Thoracic aorta (tissue), 2 donors: ENCODE data around the gene CHRD. TPM values are rescaled to one million over a fixed set of nuclear protein-coding genes. Genes with fewer than 3 reads are reported as not detected.

Experiments
- ATAC-seq: fragments of 150-250 bp; one replicate; pipeline ENCODE4 v1.8.0; 2017; ENCODE audit warnings: low read depth; ENCODE audit not compliant: insufficient number of reproducible peaks, low FRiP score
- DNase-seq: peaks from one replicate; pipeline ENCODE4 v3.0.0-alpha.2; 2020; ENCODE audit warnings: low spot score
- H3K27ac ChIP-seq, 2 donors: fragments of 200-600 bp; sonication (generic); 1 replicate in 1 of 2; 2 replicates in 1 of 2; pipeline ENCODE4 v1.5.1; 2016; ENCODE audit warnings: mild to moderate bottlenecking in 2 of 2, moderate library complexity in 2 of 2
- H3K27me3 ChIP-seq: fragments of 200-600 bp; sonication (generic); replicated peaks from 2 replicates; pipeline ENCODE4 v1.6.0; 2016; ENCODE audit warnings: mild to moderate bottlenecking; ENCODE audit not compliant: insufficient read depth
- H3K36me3 ChIP-seq: fragments of 200-600 bp; sonication (generic); one replicate; pipeline ENCODE4 v1.5.1; 2016
- H3K4me1 ChIP-seq, 2 donors: fragments of 200-600 bp; sonication (generic); 1 replicate in 1 of 2; 2 replicates in 1 of 2; pipeline versions ENCODE4 v1.5.1 to v1.6.0; 2016; ENCODE audit warnings: low read depth in 2 of 2, mild to moderate bottlenecking in 1 of 2; ENCODE audit not compliant: control insufficient read depth in 1 of 2
- H3K4me3 ChIP-seq: fragments of 200-600 bp; sonication (generic); 2 replicates; pipeline ENCODE4 v1.5.1; 2016; ENCODE audit warnings: mild to moderate bottlenecking
- H3K9me3 ChIP-seq: fragments of 200-600 bp; sonication (generic); 2 replicates; pipeline ENCODE4 v1.5.1; 2016
- total RNA-seq, 2 donors: library from RNA; depleted of rRNA; stranded (reverse); fragments of >200 nt; gene quantifications; one replicate each; pipeline versions ENCODE4 v1.1.0 to v1.2.3, GENCODE V29; 2016
- TF ChIP-seq, protein P1 (sequence below): fragments of 200-600 bp; sonication (generic); IDR thresholded peaks from one replicate; pipeline ENCODE4 v1.5.1; 2019; ENCODE audit warnings: antibody characterized with exemption

The CHRD gene
- total RNA-seq, 2 donors from 2014 or later, result 19.5 to 21.7 TPM

DNA sequence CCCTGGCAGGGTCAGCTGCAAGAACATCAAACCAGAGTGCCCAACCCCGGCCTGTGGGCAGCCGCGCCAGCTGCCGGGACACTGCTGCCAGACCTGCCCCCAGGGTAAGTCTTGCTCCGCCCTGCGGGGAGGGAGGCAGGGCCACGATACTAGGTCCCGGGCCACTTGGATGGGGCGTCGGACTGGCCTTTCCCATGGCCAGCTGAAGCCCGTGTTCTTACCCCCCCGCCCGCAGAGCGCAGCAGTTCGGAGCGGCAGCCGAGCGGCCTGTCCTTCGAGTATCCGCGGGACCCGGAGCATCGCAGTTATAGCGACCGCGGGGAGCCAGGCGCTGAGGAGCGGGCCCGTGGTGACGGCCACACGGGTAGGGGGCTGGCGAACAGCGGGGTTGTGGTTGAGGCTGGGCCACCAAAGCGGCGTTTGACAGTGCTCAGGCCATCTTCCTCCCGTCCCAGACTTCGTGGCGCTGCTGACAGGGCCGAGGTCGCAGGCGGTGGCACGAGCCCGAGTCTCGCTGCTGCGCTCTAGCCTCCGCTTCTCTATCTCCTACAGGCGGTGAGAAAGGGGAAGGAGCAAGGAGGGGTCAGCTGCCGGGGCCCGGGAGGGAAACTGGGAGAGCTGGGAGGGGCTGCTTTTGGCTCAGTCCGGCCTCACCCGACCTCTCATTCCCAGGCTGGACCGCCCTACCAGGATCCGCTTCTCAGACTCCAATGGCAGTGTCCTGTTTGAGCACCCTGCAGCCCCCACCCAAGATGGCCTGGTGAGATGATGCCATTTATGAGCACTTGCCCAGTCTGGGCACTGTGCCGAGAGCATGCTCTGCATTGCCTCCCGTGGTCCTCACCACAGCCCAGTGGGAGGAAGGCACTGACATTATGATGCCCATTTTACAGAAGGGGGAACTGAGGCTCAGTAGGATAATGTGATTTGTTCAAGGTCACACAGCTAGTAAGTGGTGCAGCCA is 1.7 kb downstream of the CHRD start:
- TF ChIP-seq, protein P1, sequence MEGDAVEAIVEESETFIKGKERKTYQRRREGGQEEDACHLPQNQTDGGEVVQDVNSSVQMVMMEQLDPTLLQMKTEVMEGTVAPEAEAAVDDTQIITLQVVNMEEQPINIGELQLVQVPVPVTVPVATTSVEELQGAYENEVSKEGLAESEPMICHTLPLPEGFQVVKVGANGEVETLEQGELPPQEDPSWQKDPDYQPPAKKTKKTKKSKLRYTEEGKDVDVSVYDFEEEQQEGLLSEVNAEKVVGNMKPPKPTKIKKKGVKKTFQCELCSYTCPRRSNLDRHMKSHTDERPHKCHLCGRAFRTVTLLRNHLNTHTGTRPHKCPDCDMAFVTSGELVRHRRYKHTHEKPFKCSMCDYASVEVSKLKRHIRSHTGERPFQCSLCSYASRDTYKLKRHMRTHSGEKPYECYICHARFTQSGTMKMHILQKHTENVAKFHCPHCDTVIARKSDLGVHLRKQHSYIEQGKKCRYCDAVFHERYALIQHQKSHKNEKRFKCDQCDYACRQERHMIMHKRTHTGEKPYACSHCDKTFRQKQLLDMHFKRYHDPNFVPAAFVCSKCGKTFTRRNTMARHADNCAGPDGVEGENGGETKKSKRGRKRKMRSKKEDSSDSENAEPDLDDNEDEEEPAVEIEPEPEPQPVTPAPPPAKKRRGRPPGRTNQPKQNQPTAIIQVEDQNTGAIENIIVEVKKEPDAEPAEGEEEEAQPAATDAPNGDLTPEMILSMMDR, result no peak
- Histone ChIP-seq H3K27me3 (no peaks in the 10 kb centered on the region), H3K4me1 (peaks cover 4 to 13% of the 10 kb centered on the region in 2 donors), H3K27ac (no peak overlapping the region), H3K4me3 (peak overlapping the region; percentile 77), H3K9me3 (no peaks in the 10 kb centered on the region), H3K36me3 (no peaks in the 10 kb centered on the region)
- ATAC-seq, result no peak
- DNase-seq, result no peak

DNA sequence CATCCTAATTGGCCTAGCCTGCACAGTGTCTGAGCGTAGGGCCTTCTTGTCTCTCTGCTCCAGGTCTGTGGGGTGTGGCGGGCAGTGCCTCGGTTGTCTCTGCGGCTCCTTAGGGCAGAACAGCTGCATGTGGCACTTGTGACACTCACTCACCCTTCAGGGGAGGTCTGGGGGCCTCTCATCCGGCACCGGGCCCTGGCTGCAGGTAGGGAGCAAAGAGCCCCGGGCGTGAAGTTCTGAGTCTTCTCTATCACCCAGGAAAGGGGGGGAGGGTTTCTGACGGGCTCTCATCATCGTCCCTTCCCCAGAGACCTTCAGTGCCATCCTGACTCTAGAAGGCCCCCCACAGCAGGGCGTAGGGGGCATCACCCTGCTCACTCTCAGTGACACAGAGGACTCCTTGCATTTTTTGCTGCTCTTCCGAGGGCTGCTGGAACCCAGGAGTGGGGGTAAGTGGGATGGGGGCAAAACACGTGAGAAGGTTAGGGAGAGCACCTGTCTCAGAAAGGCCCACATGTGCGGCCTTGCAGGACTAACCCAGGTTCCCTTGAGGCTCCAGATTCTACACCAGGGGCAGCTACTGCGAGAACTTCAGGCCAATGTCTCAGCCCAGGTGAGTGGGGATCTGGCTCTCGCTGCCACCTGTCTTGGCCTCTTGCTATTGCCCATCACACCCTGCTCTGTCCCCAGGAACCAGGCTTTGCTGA is 2.6 kb downstream of the CHRD start:
- Histone ChIP-seq H3K4me3 (no peak overlapping the region), H3K36me3 (no peaks in the 10 kb centered on the region), H3K27ac (no peak overlapping the region), H3K9me3 (no peaks in the 10 kb centered on the region), H3K27me3 (no peaks in the 10 kb centered on the region), H3K4me1 (peaks cover 4 to 13% of the 10 kb centered on the region in 2 donors)
- TF ChIP-seq, protein P1, result no peak
- DNase-seq (no peak), ATAC-seq (no peak)

DNA sequence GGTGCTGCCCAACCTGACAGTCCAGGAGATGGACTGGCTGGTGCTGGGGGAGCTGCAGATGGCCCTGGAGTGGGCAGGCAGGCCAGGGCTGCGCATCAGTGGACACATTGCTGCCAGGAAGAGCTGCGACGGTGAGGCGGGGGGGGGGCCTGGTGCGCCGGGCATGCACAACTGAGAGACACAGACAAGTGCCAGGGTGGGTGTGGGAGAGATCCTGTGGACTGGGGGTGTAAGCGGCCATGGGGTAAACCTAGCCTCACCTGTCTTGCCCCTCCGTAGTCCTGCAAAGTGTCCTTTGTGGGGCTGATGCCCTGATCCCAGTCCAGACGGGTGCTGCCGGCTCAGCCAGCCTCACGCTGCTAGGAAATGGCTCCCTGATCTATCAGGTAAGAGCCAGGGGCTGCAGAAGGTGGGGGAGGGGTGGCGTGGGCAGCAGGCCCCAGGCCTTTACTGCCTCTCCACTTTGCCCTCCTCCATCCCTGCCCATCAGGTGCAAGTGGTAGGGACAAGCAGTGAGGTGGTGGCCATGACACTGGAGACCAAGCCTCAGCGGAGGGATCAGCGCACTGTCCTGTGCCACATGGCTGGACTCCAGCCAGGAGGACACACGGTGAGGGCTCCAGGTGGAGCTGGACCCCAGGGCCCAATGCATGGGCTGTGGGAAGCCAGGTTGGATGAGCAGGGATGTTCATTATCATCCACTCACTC is 3.3 kb downstream of the CHRD start:
- no peak for DNase-seq
- no peak for ATAC-seq
- no peak overlapping the region for H3K27ac ChIP-seq
- H3K4me3 ChIP-seq, result no peak overlapping the region
- no peaks in the 10 kb centered on the region for H3K27me3 ChIP-seq
- no peaks in the 10 kb centered on the region for H3K9me3 ChIP-seq
- peaks cover 4 to 13% of the 10 kb centered on the region in 2 donors for H3K4me1 ChIP-seq
- TF ChIP-seq, protein P1, result no peak
- H3K36me3 ChIP-seq, result no peaks in the 10 kb centered on the region

DNA sequence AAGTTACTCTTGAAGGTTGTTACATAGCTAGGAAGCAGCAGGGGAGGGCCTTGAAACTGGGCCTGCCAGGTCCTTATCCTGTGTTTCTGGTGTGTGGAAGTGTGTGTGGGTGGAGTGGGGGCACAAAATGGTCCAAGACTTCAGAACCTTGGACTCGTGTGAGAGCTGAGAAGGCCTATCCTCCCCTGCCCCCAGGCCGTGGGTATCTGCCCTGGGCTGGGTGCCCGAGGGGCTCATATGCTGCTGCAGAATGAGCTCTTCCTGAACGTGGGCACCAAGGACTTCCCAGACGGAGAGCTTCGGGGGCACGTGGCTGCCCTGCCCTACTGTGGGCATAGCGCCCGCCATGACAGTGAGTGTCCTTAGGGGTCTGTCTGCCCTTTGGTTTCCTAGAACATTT is 4.5 kb downstream of the CHRD start:
- DNase-seq (no peak), ATAC-seq (no peak)
- Histone ChIP-seq H3K27me3 (no peaks in the 10 kb centered on the region), H3K36me3 (no peaks in the 10 kb centered on the region), H3K4me1 (peaks cover 4 to 13% of the 10 kb centered on the region in 2 donors), H3K27ac (no peak overlapping the region), H3K9me3 (no peaks in the 10 kb centered on the region), H3K4me3 (no peak overlapping the region)
- TF ChIP-seq, protein P1, result no peak
